ENCODE data around the gene ENTPD7. TPM values are rescaled to one million over a fixed set of nuclear protein-coding genes. Genes with fewer than 3 reads are reported as not detected.
"Not testable (repeated sequence)": the region's sequence is repeated elsewhere in the genome, so short reads cannot be mapped to it uniquely, and the experiment has no call there.

The ENTPD7 gene
- 9.2 TPM for total RNA-seq
- long read RNA-seq, partial matches to known transcripts: 0 of 4 reads
- long read RNA-seq, other reads (novel, unspliced or antisense): 1 of 4 reads

GRCh38 chr10:99659031-99659867 is at the start of gene ENTPD7:
TSS of gene ENTPD7 (plus strand) at chr10:99659509. CDS start at chr10:99659957, 448 bp downstream.
- peak; percentile 97 for DNase-seq (ENCODE audit: low spot score)

- no peak for DNase-seq (ENCODE audit: low spot score)
These were observed 49.1 kb upstream of the ENTPD7 start for GRCh38 chr10:99610221-99610620.

DNA sequence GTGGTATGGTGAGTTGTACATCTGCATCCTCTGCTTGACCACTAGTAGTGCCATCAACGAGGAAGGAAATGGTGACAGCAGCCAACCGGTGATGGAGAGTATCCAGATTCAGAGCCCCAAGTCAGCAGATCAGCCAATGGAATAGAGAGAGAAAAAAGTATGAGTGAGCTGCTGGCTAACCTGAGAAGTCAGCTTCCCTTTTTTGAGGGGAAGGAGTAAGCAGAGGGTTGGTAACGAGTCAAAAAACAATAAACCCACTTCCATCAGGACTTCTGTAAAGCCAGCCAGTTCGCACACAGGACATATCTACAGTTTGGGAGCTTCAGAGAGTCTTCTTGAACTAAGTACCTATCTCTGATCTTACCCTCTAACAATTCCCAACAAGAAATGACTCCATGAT is 48.0 kb upstream of the ENTPD7 start:
- DNase-seq (ENCODE audit: low spot score): no peak

- DNase-seq (ENCODE audit: low spot score): no peak
These were observed 47.0 kb upstream of the ENTPD7 start for GRCh38 chr10:99612167-99612831.

DNA sequence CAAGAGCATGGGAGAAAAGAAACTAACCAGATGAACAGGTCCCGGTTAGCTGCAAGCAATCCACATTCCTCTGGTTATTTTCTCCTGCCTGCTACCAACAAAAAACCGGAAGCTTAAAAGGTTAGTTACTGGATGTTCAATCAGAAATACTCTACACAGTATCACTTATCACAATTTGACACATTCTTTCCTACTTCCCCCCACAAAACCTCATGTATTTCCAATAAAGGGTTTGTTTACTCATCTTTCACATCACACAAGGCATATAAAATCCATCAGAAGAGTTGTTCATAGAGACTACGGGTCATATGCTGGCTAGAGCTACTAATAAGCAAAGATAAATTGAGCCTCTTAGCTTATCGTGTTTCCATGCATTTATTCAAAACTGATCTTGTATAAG is 43.9 kb upstream of the ENTPD7 start:
- no peak for DNase-seq (ENCODE audit: low spot score)

GRCh38 chr10:99617696-99618095 is 41.6 kb upstream of the ENTPD7 start:
- DNase-seq (ENCODE audit: low spot score): no peak

DNA sequence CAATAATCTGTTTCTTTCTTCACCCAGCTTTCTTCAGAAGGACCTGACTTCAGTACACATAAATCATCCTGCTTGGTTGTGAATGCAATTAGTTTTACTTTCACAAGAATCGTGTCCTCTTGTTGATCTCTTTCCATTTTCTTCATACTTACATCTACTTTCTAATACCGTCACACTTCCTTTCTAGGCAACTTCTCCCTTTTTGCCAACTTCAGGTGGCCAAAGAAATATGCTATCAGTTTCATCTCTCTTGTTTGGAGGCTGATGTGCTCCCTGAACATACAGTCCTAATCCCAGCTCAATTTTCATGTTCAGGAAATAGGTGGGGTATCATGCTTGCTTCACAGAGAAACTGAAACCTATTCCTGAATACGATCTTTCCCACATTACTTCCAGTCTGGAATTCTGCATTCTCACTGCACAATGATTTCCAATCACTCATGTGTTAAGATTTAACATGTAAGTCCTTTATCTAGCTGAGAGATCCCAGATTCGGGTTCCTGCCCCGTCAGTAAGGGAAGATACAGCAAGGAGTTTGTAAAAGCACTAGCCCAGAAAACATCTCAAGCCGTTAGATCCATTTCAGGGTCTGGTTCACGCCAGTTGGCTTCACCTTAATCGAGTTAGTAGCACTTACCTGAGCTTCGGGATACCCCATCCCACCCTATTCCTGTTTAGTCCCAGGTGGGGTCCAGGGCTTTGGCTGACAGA is 40.1 kb upstream of the ENTPD7 start:
- no peak for DNase-seq (ENCODE audit: low spot score)

DNA sequence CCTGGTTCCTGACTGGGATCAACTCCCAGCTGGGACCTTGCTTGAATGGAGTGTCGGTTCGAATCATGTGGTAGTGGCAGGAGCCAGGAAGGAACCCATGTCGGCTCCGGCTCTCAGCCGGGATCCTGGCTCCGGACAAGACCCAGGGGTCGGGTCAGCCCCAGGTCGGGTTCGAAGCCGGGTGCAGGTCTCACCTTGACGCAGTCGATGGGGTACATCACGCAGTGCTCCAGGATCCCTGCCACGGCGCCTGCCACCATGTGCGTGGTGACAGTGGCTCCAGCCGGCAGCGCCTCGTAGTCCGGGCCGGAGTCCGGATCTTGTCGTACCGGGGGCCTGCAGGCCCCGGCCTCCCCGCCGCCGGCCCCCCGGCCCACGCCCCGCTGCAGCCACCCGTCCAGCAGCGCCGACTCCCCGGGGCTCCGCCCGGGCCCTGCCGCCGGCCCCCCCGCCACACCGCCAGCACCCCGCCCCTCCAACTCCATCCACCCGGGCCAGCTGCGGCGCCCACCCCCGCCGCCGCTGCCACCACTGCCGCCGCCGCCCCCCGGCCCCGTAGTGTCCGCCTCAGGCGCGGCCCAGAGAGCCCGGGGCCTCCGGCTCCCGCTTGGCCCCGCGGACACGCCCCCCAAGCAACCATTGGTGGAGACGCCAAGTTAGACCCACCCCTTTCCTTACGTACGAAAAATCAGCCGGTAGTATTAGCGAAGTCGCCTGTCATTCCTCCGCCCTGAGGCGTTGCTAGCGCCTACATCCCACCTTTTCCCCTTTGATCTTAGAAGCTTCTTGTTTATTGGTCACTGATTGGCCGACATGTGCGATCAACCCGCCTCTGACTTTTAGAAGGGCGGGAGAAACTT is 39.2 kb upstream of the ENTPD7 start, which contains the start of gene SLC25A28:
TSS of gene SLC25A28 (minus strand) at position 589 of the 860 bp plus-strand sequence. CDS start at position 485, 104 bp downstream.
- DNase-seq (ENCODE audit: low spot score): peak; percentile 96

- DNase-seq (ENCODE audit: low spot score): peak; percentile 99
These were observed 38.4 kb upstream of the ENTPD7 start for GRCh38 chr10:99620711-99621453.

DNA sequence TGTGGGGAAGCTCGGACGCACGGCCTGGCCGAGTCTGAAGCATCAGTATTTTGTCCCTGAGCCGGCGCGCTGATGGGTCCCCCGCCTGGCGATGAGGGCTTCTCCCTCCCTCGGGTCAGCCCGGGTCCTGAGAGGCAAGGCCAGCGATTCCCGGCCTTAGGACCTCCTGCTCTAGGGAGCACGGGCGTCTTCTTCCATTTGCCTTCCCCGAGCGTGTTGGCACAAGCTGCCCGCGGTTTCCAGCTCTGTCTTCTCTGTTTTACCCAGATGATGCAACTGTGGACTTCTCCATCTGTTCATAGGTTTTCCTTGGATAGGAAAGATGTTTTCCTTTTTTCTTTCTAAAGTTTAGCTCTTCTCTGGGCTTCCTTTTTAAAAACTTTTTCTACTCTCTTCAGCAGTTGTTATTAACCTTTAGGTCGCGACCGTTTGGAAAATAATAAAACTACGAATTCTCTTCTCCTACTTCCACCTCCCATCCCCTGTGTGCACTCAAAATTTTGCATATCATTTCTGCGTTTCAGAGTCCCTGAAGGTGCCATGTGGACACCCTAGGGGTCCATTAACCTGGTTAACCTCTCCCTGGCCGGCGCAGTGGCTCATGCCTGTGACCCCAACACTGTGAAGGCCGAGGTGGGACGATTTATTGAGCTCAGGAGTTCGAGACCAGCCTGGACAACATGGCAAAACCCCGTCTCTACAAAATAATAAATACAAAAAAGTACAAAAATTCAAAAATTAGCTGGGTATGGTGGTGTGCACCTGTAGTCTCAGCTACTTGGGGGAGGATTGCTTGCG is 37.7 kb upstream of the ENTPD7 start:
- no peak for DNase-seq (ENCODE audit: low spot score)

DNA sequence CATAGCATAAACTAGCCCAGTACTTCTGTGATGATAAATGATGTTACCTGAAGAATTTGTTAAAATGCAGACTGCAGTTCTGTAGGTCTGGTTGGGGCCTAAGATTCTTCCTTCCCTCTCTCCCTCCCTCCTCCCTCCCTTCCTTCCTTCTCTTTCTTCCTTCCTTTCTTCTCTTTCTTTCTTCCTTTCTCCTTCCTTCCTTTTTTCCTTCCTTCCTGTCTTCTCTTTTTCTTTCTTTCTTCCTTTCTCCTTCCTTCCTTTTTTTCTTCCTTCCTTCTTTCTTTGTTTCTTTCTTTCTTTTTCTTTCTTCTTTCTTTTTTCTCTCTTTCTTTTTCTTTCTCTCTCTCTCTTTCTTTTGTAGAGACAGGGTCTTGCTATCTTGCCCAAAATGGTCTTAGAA is 35.4 kb upstream of the ENTPD7 start:
- DNase-seq (ENCODE audit: low spot score): no peak

DNA sequence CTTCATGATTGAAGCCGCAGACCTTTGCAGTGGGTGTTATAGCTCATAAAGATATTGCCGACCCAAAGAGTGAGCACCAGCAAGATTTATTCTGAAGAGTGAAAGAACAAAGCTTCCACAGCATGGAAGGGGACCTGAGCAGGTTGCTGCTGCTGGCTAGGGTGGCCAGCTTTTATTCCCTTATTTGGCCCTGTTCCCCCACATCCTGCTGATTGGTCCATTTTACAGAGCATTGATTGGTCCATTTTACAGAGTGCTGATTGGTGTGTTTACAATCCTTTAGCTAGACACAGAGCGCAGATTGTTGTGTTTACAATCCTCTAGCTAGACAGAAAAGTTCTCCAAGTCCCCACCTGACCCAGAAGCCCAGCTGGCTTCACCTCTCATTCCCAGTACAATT is 34.2 kb upstream of the ENTPD7 start:
- not testable (repeated sequence) for DNase-seq (ENCODE audit: low spot score)

GRCh38 chr10:99628923-99629624 is 30.2 kb upstream of the ENTPD7 start:
- DNase-seq (ENCODE audit: low spot score): no peak

- DNase-seq (ENCODE audit: low spot score): no peak
These were observed 29.7 kb upstream of the ENTPD7 start for GRCh38 chr10:99629625-99629978.

GRCh38 chr10:99630433-99630832 is 28.9 kb upstream of the ENTPD7 start:
- DNase-seq (ENCODE audit: low spot score): no peak

DNA sequence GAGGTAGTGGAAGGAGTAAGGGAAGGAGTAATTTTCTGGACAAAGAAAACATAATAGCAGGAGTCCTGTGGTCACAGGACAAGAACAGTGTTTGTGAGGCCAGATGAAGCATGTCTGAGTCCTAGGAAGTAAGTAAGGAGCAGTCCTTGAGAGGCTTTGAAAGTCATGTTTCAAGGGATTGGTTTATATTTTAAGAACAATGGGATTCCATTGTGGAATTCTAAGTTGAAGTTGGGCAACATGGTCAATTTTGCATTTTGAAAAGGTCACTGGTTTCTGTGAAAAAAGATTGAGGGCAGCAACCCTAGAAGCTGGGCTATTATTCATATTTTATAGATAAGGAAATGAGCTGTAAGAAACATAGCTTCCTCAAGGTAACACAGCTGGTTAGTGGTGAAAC is 28.3 kb upstream of the ENTPD7 start:
- no peak for DNase-seq (ENCODE audit: low spot score)

GRCh38 chr10:99631496-99631895 is 27.8 kb upstream of the ENTPD7 start:
- DNase-seq (ENCODE audit: low spot score): no peak

DNA sequence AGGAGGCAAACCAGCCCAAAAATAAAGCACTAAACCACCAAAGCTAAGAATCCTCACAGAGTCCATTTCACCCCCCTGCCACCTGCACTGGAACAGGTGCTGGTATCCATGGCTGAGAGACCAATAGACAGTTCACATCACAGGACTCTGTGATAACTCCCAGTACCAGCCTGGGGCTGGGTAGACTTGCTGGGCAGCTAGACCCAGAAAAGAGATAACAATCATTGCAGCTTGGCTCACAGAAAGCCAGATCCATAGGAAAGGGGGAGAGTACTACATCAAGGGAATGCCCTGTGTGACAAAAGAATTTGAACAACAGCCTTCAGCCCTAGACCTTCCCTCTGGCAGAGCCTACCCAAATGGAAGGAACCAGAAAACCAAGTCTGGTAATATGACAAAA is 25.5 kb upstream of the ENTPD7 start:
- DNase-seq (ENCODE audit: low spot score): no peak
